ENCODE measurements around the gene PDZD7. TPM values are rescaled to one million over a fixed set of nuclear protein-coding genes. Genes with fewer than 3 reads are reported as not detected.

The PDZD7 gene
- total and polyA plus RNA-seq, 9 of the 15 experiments (the other 6 are each of a cell fraction or from before 2014, with no cell fraction given), result 0.04 to 0.24 (median 0.08) TPM; not detected in 3

DNA sequence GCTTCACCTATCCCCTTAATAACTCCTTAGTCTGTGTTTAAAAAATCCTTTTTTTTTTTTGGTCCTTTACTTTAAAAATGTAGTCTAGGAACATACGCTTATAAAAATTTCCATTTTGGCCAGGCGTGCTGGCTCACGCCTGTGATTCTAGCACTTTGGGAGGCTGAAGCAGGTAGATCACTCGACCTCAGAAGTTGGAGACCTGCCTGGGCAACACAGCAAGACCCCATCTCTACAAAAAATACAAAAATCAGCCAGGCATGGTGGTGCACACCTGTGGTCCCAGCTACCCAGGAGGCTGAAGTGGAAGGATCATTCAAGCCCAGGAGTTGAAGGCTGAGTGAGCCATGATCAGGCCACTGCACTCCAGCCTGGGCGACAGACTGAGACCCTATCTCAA lies 45.7 kb upstream of the PDZD7 start:
- intact Hi-C loops (cut with micrococcal nuclease), result no loop called here
- Histone ChIP-seq H4K20me1 (replicated peaks; ENCODE audit: control insufficient read depth, insufficient read depth, low read length) (no peaks in the 10 kb centered on the region), H3K27me3 (ENCODE audit: control insufficient read depth in 2 of 2, insufficient read depth in 2 of 2, low read length in 2 of 2) (peaks cover 0 to 7% of the 10 kb centered on the region in 2 experiments; a peak in 3 of 5 replicates), H3K36me3 (ENCODE audit: control insufficient read depth, insufficient read depth, low read length) (no peaks in the 10 kb centered on the region), H3K79me2 (ENCODE audit: control insufficient read depth, insufficient read depth, low read length) (no peaks in the 10 kb centered on the region), H3K9me1 (ENCODE audit: control insufficient read depth, insufficient read depth, low read length) (no peaks in the 10 kb centered on the region), H3K4me3 (no peak overlapping the region), H3K9ac (ENCODE audit: insufficient read depth in 1 of 2, low read depth in 2 of 2, low read length in 2 of 2) (no peak overlapping the region), H2AFZ (ENCODE audit: low read depth, low read length) (no peak overlapping the region), H3K4me1 (replicated peaks in 1 of 2; ENCODE audit: control insufficient read depth in 2 of 2, insufficient read depth in 2 of 2, low read length in 2 of 2) (peaks cover 9 to 10% of the 10 kb centered on the region in 2 experiments; a peak in 3 of 5 replicates), H3K4me2 (ENCODE audit: insufficient read depth, low read length) (no peak overlapping the region), H3K9me3 (replicated peaks; ENCODE audit: control insufficient read depth, insufficient read depth, low read depth, low read length) (no peaks in the 10 kb centered on the region), H3K27ac (ENCODE audit: extremely low read depth, low read depth, low read length) (no peak overlapping the region)
- POLR2A ChIA-PET, result interaction anchor here (0.8 kb wide), 1 partner anchor 10 kb away, joined by 3 read pairs; no protein-coding TSS in a partner anchor
- no TSS peak for BruUV-seq (replicated peaks)
- TF ChIP-seq ZFPM2 (CRISPR knock-in tag; IDR thresholded peaks at IDR 0.05) (no peak), EP300 (IDR thresholded peaks at IDR 0.05; ENCODE audit: low read length) (no peak)
- TF ChIP-seq, protein P1, sequence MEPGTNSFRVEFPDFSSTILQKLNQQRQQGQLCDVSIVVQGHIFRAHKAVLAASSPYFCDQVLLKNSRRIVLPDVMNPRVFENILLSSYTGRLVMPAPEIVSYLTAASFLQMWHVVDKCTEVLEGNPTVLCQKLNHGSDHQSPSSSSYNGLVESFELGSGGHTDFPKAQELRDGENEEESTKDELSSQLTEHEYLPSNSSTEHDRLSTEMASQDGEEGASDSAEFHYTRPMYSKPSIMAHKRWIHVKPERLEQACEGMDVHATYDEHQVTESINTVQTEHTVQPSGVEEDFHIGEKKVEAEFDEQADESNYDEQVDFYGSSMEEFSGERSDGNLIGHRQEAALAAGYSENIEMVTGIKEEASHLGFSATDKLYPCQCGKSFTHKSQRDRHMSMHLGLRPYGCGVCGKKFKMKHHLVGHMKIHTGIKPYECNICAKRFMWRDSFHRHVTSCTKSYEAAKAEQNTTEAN (CRISPR knock-in tag; IDR thresholded peaks at IDR 0.05), result no peak
- TF ChIP-seq, protein P2, sequence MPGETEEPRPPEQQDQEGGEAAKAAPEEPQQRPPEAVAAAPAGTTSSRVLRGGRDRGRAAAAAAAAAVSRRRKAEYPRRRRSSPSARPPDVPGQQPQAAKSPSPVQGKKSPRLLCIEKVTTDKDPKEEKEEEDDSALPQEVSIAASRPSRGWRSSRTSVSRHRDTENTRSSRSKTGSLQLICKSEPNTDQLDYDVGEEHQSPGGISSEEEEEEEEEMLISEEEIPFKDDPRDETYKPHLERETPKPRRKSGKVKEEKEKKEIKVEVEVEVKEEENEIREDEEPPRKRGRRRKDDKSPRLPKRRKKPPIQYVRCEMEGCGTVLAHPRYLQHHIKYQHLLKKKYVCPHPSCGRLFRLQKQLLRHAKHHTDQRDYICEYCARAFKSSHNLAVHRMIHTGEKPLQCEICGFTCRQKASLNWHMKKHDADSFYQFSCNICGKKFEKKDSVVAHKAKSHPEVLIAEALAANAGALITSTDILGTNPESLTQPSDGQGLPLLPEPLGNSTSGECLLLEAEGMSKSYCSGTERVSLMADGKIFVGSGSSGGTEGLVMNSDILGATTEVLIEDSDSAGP (CRISPR knock-in tag; IDR thresholded peaks at IDR 0.05), result no peak
- CTCF ChIA-PET (ENCODE audit: low intra/inter-chr PET ratio), result no interaction called here
- ATAC-seq, result no peak
- WGBS (ENCODE audit: insufficient coverage, low coverage, missing lambda C conversion rate), result 19% methylated on average over 4 of the region's 5 CpGs
- in situ Hi-C loops (cut with MboI), result no loop called here
- no peak for FAIRE-seq
- DNase-seq (ENCODE audit: extremely low read depth in 1 of 4, low spot score in 3 of 4), result no peak
